Gastrocnemius medialis (tissue), 4 donors: ENCODE results near the gene ANKRD11. TPM values are rescaled to one million over a fixed set of nuclear protein-coding genes. Genes with fewer than 3 reads are reported as not detected.

Experiments
- ATAC-seq, 2 donors: fragments of 150-250 bp; one replicate each; pipeline ENCODE4 v1.9.1; 2016
- DNase-seq, 2 donors: peaks; one replicate each; pipeline ENCODE4 v3.0.0-alpha.2; 2019
- H3K27ac ChIP-seq, 4 donors: fragments of 200-600 bp; sonication (generic); 1 replicate in 1 of 4; 2 replicates in 3 of 4; pipeline ENCODE4 v1.5.1; 2016 to 2018; ENCODE audit warnings: mild to moderate bottlenecking in 2 of 4, moderate library complexity in 1 of 4
- H3K27me3 ChIP-seq, 3 donors: fragments of 200-600 bp; sonication (generic) in 2 of 3; 1 replicate in 1 of 3; 2 replicates in 2 of 3; pipeline versions ENCODE4 v1.5.1 to v1.6.0; 2016 to 2019; ENCODE audit warnings: mild to moderate bottlenecking in 1 of 3, moderate library complexity in 1 of 3
- H3K36me3 ChIP-seq, 2 donors: fragments of 200-600 bp; sonication (generic) in 1 of 2; one replicate each; pipeline ENCODE4 v1.5.1; 2017 to 2018
- H3K4me1 ChIP-seq, 2 donors: fragments of 200-600 bp; sonication (generic) in 1 of 2; one replicate each; pipeline ENCODE4 v1.5.1; 2016 to 2017; ENCODE audit warnings: mild to moderate bottlenecking in 2 of 2
- H3K4me3 ChIP-seq, 4 donors: fragments of 200-600 bp; sonication (generic) in 3 of 4; 1 replicate in 1 of 4; 2 replicates in 3 of 4; pipeline ENCODE4 v1.5.1; 2016 to 2019; ENCODE audit warnings: mild to moderate bottlenecking in 2 of 4
- H3K9me3 ChIP-seq, 3 donors: fragments of 200-600 bp; sonication (generic) in 2 of 3; 1 replicate in 1 of 3; 2 replicates in 2 of 3; pipeline ENCODE4 v1.5.1; 2016 to 2019
- CTCF ChIP-seq, 5 experiments: fragments of 450-650 bp in 3 of 5; fragments of 200-600 bp in 2 of 5; sonication (generic) in 2 of 5; IDR thresholded peaks in 4 of 5; conservative IDR thresholded peaks in 1 of 5; 1 replicate in 4 of 5; 2 replicates in 1 of 5; pipeline ENCODE4 v1.5.1; 2016 to 2019; ENCODE audit warnings: antibody characterized with exemption in 5 of 5, mild to moderate bottlenecking in 3 of 5, moderate library complexity in 3 of 5
- POLR2A ChIP-seq, 2 donors: fragments of 450-650 bp; IDR thresholded peaks; one replicate each; pipeline ENCODE4 v1.6.1; 2017; ENCODE audit warnings: antibody characterized with exemption in 2 of 2, mild to moderate bottlenecking in 2 of 2, moderate library complexity in 2 of 2
- in situ Hi-C, 4 donors: fragments of 200-750 bp; cut with MboI; loops; one replicate each; pipeline versions ENCODE4 v1.15.0 to v1.8.0; 2017; ENCODE audit warnings: low sequenced_read_pairs in 4 of 4
- intact Hi-C: fragments of 100-400 bp; cut with DNase I; formaldehyde crosslinking; loops from one replicate; pipeline ENCODE4 v1.15.1; 2023; ENCODE audit warnings: low total_unique reads
- total RNA-seq, 4 donors: library from RNA; depleted of rRNA; stranded (reverse); fragments of >200 nt; gene quantifications; one replicate each; pipeline versions ENCODE4 v1.1.0 to v1.2.3, GENCODE V29; 2016

The ANKRD11 gene
- total RNA-seq, 4 donors from 2014 or later, result 26.0 to 77.0 (median 55.0) TPM

GRCh38 chr16:89346869-89347268 is 143.5 kb downstream of the ANKRD11 start:
- Histone ChIP-seq H3K9me3 (no peaks in the 10 kb centered on the region), H3K36me3 (no peaks in the 10 kb centered on the region), H3K27ac (no peak overlapping the region), H3K4me1 (peaks cover 36 to 45% of the 10 kb centered on the region in 2 donors), H3K27me3 (no peaks in the 10 kb centered on the region), H3K4me3 (no peak overlapping the region)
- intact Hi-C loops, result no loop called here
- ATAC-seq (no peak), DNase-seq (no peak)
- in situ Hi-C loops, result loop anchor here in 1 of 4 donors (25.0 kb wide), 1 partner anchor 165 kb away; the partner anchor contains the start of gene SPG7
- TF ChIP-seq CTCF (IDR thresholded peaks at IDR 0.05 in 4 of 5, conservative IDR thresholded peaks at IDR 0.05 in 1 of 5), result no peak
- no peak for TF ChIP-seq POLR2A (IDR thresholded peaks at IDR 0.05)

- Histone ChIP-seq H3K4me1 (peaks cover 36 to 41% of the 10 kb centered on the region in 2 donors), H3K27ac (peak overlapping the region in 1 of 4 donors; percentile 14), H3K4me3 (no peak overlapping the region), H3K27me3 (no peaks in the 10 kb centered on the region), H3K36me3 (no peaks in the 10 kb centered on the region), H3K9me3 (no peaks in the 10 kb centered on the region)
- no peak for DNase-seq
- TF ChIP-seq POLR2A (IDR thresholded peaks at IDR 0.05) (no peak), CTCF (IDR thresholded peaks at IDR 0.05 in 4 of 5, conservative IDR thresholded peaks at IDR 0.05 in 1 of 5) (no peak)
- in situ Hi-C loops (loop anchor here in 1 of 4 donors (25.0 kb wide), 1 partner anchor 167 kb away; the partner anchor contains the start of gene SPG7), intact Hi-C loops (no loop called here)
- ATAC-seq, result no peak
Observed at GRCh38 chr16:89345642-89346150, 144.7 kb downstream of the ANKRD11 start.

- DNase-seq (no peak), ATAC-seq (no peak)
- Histone ChIP-seq H3K27ac (peak overlapping the region in 1 of 4 donors; percentile 6), H3K4me1 (peaks cover 38 to 41% of the 10 kb centered on the region in 2 donors), H3K9me3 (no peaks in the 10 kb centered on the region), H3K4me3 (no peak overlapping the region), H3K27me3 (no peaks in the 10 kb centered on the region), H3K36me3 (no peaks in the 10 kb centered on the region)
- intact Hi-C loops, result no loop called here
- no peak for TF ChIP-seq CTCF (IDR thresholded peaks at IDR 0.05 in 4 of 5, conservative IDR thresholded peaks at IDR 0.05 in 1 of 5)
- no peak for TF ChIP-seq POLR2A (IDR thresholded peaks at IDR 0.05)
- in situ Hi-C loops, result loop anchor here in 1 of 4 donors (25.0 kb wide), 1 partner anchor 167 kb away; the partner anchor contains the start of gene SPG7
Observed at GRCh38 chr16:89344846-89345611, 145.3 kb downstream of the ANKRD11 start.

GRCh38 chr16:89344458-89344834 is 145.9 kb downstream of the ANKRD11 start:
- H3K4me1 ChIP-seq, result peaks cover 41 to 42% of the 10 kb centered on the region in 2 donors
- intact Hi-C loops, result no loop called here

More at GRCh38 chr16:89344458-89344834, 145.9 kb downstream of the ANKRD11 start:
- H3K27ac ChIP-seq, result peak overlapping the region in 2 of 4 donors; percentile 31 to 51
- in situ Hi-C loops, result loop anchor here in 1 of 4 donors (25.0 kb wide), 1 partner anchor 168 kb away; the partner anchor contains the start of gene SPG7
- H3K4me3 ChIP-seq, result no peak overlapping the region
- DNase-seq (no peak), ATAC-seq (no peak)
- no peak for TF ChIP-seq CTCF (IDR thresholded peaks at IDR 0.05 in 4 of 5, conservative IDR thresholded peaks at IDR 0.05 in 1 of 5)
- TF ChIP-seq POLR2A (IDR thresholded peaks at IDR 0.05), result no peak
- H3K9me3 ChIP-seq, result no peaks in the 10 kb centered on the region
- H3K27me3 ChIP-seq, result no peaks in the 10 kb centered on the region
- H3K36me3 ChIP-seq, result no peaks in the 10 kb centered on the region
